ENCODE data around the gene ZNF580. TPM values are rescaled to one million over a fixed set of nuclear protein-coding genes. Genes with fewer than 3 reads are reported as not detected.
A peak's percentile ranks its signal among the peaks of the same experiment; 100 is the strongest.

Gene ZNF580
- total RNA-seq, 1 donor from 2014 or later, result 35.8 TPM

- TF ChIP-seq EZH2 (IDR thresholded peaks at IDR 0.05; ENCODE audit: insufficient read depth, low read length), result no peak
- TF ChIP-seq, protein P1, sequence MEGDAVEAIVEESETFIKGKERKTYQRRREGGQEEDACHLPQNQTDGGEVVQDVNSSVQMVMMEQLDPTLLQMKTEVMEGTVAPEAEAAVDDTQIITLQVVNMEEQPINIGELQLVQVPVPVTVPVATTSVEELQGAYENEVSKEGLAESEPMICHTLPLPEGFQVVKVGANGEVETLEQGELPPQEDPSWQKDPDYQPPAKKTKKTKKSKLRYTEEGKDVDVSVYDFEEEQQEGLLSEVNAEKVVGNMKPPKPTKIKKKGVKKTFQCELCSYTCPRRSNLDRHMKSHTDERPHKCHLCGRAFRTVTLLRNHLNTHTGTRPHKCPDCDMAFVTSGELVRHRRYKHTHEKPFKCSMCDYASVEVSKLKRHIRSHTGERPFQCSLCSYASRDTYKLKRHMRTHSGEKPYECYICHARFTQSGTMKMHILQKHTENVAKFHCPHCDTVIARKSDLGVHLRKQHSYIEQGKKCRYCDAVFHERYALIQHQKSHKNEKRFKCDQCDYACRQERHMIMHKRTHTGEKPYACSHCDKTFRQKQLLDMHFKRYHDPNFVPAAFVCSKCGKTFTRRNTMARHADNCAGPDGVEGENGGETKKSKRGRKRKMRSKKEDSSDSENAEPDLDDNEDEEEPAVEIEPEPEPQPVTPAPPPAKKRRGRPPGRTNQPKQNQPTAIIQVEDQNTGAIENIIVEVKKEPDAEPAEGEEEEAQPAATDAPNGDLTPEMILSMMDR (IDR thresholded peaks at IDR 0.05; ENCODE audit: insufficient read depth, low read depth, low read length), result no peak
- peak overlapping the region; percentile 33 for H3K9ac ChIP-seq (ENCODE audit: low read length)
- FAIRE-seq, result no peak
- H3K27me3 ChIP-seq (ENCODE audit: insufficient read depth, low read length), result no peaks in the 10 kb centered on the region
- H3K27ac ChIP-seq (ENCODE audit: low read depth, low read length), result no peak overlapping the region
- Mint-ChIP-seq H3K27ac (ENCODE audit: unreplicated experiment) (peak overlapping the region; percentile 75), H3K4me3 (ENCODE audit: unreplicated experiment) (peak overlapping the region; percentile 62), H3K4me1 (ENCODE audit: low read depth, unreplicated experiment) (peaks cover 15% of the 10 kb centered on the region), H3K36me3 (ENCODE audit: low read depth, unreplicated experiment) (peaks cover 6% of the 10 kb centered on the region), H3K27me3 (ENCODE audit: low read depth, unreplicated experiment) (no peaks in the 10 kb centered on the region), H3K9me3 (ENCODE audit: unreplicated experiment) (no peaks in the 10 kb centered on the region)
- H3K4me2 ChIP-seq (ENCODE audit: low read length), result no peak overlapping the region
- H3K79me2 ChIP-seq (ENCODE audit: insufficient read depth, low read length), result peaks cover 46% of the 10 kb centered on the region
- no peak overlapping the region for H3K4me3 ChIP-seq (ENCODE audit: insufficient read depth, low read depth, low read length)
- no peak for DNase-seq (ENCODE audit: low read depth)
- no peaks in the 10 kb centered on the region for H3K9me3 ChIP-seq (ENCODE audit: insufficient read depth, low read depth, low read length)
- peaks cover 9% of the 10 kb centered on the region for H3K36me3 ChIP-seq (ENCODE audit: insufficient read depth, low read length)
- H2AFZ ChIP-seq (ENCODE audit: low read depth, low read length), result no peak overlapping the region
- peaks cover 20% of the 10 kb centered on the region for H4K20me1 ChIP-seq (ENCODE audit: insufficient read depth, low read length)
- H3K4me1 ChIP-seq (ENCODE audit: insufficient read depth, low read length), result peaks cover 33% of the 10 kb centered on the region
Measured at GRCh38 chr19:55645512-55645881, 4.7 kb downstream of the ZNF580 start.

GRCh38 chr19:55646889-55647731 is 6.3 kb downstream of the ZNF580 start:
- Histone ChIP-seq H3K9ac (ENCODE audit: low read length) (peak overlapping the region; percentile 85), H3K4me3 (ENCODE audit: insufficient read depth, low read depth, low read length) (peak overlapping the region; percentile 75), H2AFZ (ENCODE audit: low read depth, low read length) (peak overlapping the region; percentile 85), H3K36me3 (ENCODE audit: insufficient read depth, low read length) (peaks cover 9% of the 10 kb centered on the region), H3K27me3 (ENCODE audit: insufficient read depth, low read length) (no peaks in the 10 kb centered on the region), H3K79me2 (ENCODE audit: insufficient read depth, low read length) (peaks cover 44% of the 10 kb centered on the region), H3K27ac (ENCODE audit: low read depth, low read length) (no peak overlapping the region), H3K4me1 (ENCODE audit: insufficient read depth, low read length) (peaks cover 31% of the 10 kb centered on the region), H3K4me2 (ENCODE audit: low read length) (peak overlapping the region; percentile 96), H3K9me3 (ENCODE audit: insufficient read depth, low read depth, low read length) (no peaks in the 10 kb centered on the region), H4K20me1 (ENCODE audit: insufficient read depth, low read length) (peaks cover 20% of the 10 kb centered on the region)
- no peak for TF ChIP-seq EZH2 (IDR thresholded peaks at IDR 0.05; ENCODE audit: insufficient read depth, low read length)
- TF ChIP-seq, protein P1 (IDR thresholded peaks at IDR 0.05; ENCODE audit: insufficient read depth, low read depth, low read length), result no peak
- Mint-ChIP-seq H3K36me3 (ENCODE audit: low read depth, unreplicated experiment) (peaks cover 14% of the 10 kb centered on the region), H3K27ac (ENCODE audit: unreplicated experiment) (peak overlapping the region; percentile 47), H3K27me3 (ENCODE audit: low read depth, unreplicated experiment) (no peaks in the 10 kb centered on the region), H3K4me3 (ENCODE audit: unreplicated experiment) (peak overlapping the region; percentile 86), H3K9me3 (ENCODE audit: unreplicated experiment) (no peaks in the 10 kb centered on the region), H3K4me1 (ENCODE audit: low read depth, unreplicated experiment) (peaks cover 13% of the 10 kb centered on the region)
- no peak for FAIRE-seq
- DNase-seq (ENCODE audit: low read depth), result no peak
